GM12873 (cell line): ENCODE results near the gene STARD3NL.

ENCODE experiments used
- TF ChIP-seq, protein P1 (sequence below): IDR thresholded peaks from 2 replicates; pipeline ENCODE4 v1.5.1; 2012; ENCODE audit warnings: low read depth, mild to moderate bottlenecking, moderate library complexity, low read length, control low read depth; ENCODE audit not compliant: insufficient read depth; ENCODE audit errors: missing control alignments

The STARD3NL gene

DNA sequence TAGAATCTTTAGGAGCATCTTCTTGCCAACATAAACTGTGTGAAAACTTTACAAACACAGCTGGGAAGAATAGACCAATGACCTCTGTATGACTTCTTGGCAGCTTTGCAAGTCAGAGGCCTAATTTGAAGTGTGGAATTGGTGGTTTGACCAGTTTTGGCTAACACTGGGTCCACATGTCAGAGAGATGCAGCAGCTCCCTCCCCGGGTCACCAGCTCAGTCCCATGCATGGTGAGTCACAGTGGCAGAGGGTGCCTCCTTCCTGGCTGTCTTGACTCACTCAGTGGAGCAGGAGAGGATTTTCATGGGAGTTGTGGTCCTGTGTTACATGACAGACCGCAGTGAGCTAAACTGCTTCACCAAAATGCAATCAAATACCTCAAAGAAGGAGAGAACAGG lies 8.2 kb upstream of the STARD3NL start:
- TF ChIP-seq, protein P1, sequence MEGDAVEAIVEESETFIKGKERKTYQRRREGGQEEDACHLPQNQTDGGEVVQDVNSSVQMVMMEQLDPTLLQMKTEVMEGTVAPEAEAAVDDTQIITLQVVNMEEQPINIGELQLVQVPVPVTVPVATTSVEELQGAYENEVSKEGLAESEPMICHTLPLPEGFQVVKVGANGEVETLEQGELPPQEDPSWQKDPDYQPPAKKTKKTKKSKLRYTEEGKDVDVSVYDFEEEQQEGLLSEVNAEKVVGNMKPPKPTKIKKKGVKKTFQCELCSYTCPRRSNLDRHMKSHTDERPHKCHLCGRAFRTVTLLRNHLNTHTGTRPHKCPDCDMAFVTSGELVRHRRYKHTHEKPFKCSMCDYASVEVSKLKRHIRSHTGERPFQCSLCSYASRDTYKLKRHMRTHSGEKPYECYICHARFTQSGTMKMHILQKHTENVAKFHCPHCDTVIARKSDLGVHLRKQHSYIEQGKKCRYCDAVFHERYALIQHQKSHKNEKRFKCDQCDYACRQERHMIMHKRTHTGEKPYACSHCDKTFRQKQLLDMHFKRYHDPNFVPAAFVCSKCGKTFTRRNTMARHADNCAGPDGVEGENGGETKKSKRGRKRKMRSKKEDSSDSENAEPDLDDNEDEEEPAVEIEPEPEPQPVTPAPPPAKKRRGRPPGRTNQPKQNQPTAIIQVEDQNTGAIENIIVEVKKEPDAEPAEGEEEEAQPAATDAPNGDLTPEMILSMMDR: no peak

DNA sequence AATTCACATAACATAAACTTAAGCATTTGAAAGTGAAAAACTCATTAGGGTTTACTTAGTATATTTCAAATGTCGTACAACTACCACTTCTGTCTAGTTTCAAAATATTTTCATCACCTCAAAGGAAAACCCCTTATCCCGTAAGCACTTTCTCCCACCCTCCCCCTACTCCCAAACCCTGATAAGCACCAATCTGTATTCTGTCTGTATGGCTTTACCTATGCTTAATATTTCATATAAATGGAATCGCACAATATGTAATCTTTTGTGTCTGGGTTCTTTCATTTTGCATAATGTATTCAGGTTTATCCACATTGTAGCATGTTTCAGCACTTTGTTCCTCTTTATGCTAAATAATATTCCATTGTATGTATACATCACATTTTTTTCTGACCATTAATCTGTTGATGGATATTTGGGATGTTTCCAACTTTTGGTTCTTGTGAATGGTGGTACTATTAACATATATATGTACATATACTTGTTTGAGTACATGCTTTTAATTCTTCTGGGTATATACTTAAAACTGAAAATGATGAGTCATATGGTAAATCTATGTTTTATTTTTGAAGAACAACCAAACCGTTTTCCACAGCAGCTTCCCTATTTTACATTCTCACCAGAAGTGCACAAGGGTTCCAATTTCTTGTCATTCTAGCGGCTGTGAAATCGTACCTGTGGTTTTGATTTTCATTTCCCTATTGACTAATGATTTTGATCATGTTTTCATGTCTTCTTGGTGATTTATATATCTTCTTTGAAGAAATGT lies 6.2 kb upstream of the STARD3NL start:
- TF ChIP-seq, protein P1: no peak

DNA sequence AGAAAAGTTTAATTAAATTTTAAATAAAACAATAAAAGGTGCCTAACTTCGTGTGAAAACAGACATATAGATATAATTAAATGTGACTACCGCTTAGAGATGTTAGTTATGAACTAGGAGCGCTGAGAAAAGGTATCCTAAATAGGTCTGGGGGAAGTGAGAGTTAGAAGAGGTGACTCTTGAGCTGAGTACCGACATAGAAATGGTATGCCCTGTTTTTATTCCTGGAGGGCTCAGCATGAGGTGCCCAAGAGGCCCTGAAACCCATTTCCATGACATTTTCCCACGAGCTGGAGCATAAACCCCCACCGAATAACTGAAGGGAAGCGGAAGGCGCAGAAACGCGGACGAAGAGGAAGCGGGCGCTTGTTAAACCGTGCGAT lies 433 bp upstream of the STARD3NL start:
- TF ChIP-seq, protein P1: no peak

DNA sequence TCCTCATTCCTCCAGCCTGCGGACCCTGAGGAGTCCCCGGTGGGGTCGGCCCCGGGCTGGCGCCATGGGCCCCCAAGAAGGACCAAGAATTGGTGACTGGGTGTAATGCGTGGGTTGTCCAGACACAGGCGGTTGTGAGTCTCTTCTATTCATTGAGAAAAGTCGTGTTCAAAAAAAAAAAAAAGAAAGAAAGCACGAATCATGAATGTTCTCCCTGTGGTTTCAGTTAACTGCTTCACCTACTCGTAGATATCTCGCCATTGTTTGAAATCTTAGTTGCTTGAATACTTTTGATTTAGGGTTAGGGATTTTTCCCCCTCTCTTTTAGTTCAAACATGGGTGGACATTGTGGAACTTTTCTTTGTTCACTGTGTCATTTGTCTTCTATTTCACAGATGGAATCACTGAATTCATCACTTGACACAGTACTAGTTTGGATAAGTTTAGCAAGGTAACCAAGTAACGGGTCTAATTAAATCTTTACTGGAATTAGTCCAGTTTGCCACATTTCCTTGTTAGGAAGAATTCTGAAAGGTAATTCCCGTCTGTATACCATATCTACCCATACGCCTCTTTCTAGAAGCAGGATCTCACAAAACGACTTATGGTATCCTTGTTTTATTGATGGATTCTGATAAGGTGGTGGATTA lies 775 bp downstream of the STARD3NL start:
- TF ChIP-seq, protein P1: peak; percentile 19

DNA sequence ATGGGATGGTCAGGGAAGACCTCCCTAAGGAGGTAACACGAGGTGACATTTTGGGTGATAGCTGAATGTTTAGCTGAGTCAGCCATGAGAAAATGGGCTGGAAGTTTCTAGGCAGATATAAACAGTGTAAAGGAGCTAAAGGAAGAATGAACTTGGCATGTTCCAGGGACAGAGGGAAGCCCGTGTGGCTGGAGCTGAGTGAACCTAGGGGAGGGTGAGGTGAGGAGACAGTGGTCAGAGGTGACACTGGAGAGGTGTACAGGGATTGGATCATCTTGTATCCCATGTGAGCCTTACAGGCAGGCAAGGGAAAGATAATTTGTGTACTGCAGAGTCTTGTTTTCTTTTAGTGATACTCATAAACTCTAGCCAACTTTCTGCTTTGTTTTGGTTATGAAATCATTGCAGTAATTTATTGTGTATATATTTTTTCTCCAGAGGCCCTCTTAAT lies 1.8 kb downstream of the STARD3NL start:
- TF ChIP-seq, protein P1: no peak

DNA sequence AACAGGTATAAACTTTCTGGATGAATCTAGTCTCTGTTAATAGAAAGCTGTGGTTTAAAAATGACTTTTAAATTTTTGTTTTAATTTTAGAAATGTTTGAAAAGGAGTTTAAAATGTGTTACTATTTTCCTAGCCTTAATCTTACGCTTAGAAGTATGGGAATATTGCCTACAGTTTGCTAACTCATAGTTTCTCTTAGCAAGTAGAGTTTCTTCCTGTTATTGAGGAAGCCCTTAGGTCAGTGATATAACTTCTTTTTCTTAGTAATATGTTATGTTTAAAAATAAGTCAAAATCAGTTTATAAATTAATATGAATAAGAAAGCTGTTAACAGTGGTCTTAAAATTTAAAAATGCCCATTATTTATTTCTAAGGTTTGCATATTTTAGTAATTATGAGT lies 3.1 kb downstream of the STARD3NL start:
- TF ChIP-seq, protein P1: no peak

DNA sequence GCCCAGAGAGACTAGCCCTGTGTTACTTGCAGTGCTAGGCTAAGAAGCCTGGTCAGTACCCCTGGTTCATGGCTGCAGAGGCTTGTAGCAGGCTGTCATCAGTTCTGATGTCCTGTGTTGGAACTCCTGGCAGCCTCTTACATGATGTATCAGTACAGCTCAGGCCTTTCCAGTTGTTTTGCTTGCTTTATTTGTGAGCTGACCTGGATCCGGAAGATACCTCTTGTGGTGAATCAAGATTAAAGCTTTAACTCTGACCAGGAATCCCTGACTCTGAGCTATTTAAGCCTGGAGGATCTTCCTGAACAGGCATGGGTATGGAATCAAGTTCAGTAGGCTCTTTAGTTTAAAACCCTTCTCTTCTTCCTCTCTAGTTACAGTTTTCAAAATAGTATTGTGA lies 4.4 kb downstream of the STARD3NL start:
- TF ChIP-seq, protein P1: no peak
